Measurements from ENCODE around the gene HCRTR1. TPM values are rescaled to one million over a fixed set of nuclear protein-coding genes. Genes with fewer than 3 reads are reported as not detected.

Gene HCRTR1
- total RNA-seq, 1 donor from 2014 or later: 0.44 TPM

DNA sequence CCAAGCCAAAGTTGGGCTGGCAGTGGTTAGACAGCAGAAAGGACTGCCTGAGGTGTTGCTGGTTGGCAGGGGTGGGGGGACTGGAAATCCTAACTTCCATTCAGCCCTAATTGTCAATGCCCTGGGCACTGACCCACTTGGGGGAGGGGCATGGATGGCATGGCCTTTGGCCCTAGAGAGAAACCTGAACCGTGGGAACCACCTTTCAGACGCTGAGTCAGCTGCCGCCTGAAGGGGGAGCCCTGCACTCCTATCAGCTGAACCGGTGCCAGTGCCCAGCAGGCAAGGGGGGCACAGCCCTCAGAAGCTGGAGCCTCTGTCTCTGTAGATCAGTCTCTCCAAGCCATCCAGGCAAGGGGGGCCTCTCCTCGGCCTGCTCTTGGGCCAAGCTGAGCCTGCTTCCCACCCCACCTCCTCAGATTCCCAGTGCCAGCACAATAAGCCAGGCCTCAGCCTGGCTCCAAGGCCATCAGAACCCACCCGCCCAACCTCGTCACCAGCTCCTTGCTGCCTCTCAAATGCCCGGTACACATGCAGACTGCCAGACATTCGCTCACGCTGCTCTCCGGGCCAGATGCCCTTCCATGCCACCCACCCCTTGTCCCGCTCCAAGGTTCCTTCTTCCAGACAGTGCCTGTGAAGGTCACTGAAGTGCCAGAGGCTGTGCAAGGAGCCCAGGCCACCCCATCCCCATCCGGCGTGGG lies 29.6 kb upstream of the HCRTR1 start:
- intact Hi-C loops (cut with micrococcal nuclease): no loop called here
- H3K4me3 ChIP-seq: peak overlapping the region; percentile 57
- peak overlapping the region; percentile 97 for H3K27ac ChIP-seq (replicated peaks)
- H3K9me3 ChIP-seq (replicated peaks): no peaks in the 10 kb centered on the region
- H3K27me3 ChIP-seq (ENCODE audit: low read depth): no peaks in the 10 kb centered on the region
- peaks cover 44% of the 10 kb centered on the region for H3K36me3 ChIP-seq
- peak; percentile 71 for TF ChIP-seq CTCF (IDR thresholded peaks at IDR 0.05; ENCODE audit: borderline replicate concordance)
- DNase-seq: peak; percentile 74
- H3K4me1 ChIP-seq: peaks cover 80% of the 10 kb centered on the region

GRCh38 chr1:31588751-31589515 lies 28.6 kb upstream of the HCRTR1 start:
- Histone ChIP-seq H3K27ac (replicated peaks) (peak overlapping the region; percentile 97), H3K36me3 (peaks cover 35% of the 10 kb centered on the region), H3K4me3 (peak overlapping the region; percentile 57), H3K4me1 (peaks cover 72% of the 10 kb centered on the region), H3K27me3 (ENCODE audit: low read depth) (no peaks in the 10 kb centered on the region), H3K9me3 (replicated peaks) (no peaks in the 10 kb centered on the region)
- intact Hi-C loops (cut with micrococcal nuclease): no loop called here
- peak; percentile 69 for DNase-seq
- no peak for TF ChIP-seq CTCF (IDR thresholded peaks at IDR 0.05; ENCODE audit: borderline replicate concordance)

- H3K9me3 ChIP-seq (replicated peaks): no peaks in the 10 kb centered on the region
- H3K4me3 ChIP-seq: no peak overlapping the region
- H3K27ac ChIP-seq (replicated peaks): peak overlapping the region; percentile 33
- peaks cover 12% of the 10 kb centered on the region for H3K36me3 ChIP-seq
- intact Hi-C loops (cut with micrococcal nuclease): loop anchor here (2.0 kb wide), 1 partner anchor 27 kb away; no protein-coding TSS in a partner anchor
- no peak for DNase-seq
- no peak for TF ChIP-seq CTCF (IDR thresholded peaks at IDR 0.05; ENCODE audit: borderline replicate concordance)
- peaks cover 68% of the 10 kb centered on the region for H3K4me1 ChIP-seq
- H3K27me3 ChIP-seq (ENCODE audit: low read depth): no peaks in the 10 kb centered on the region
Observed at GRCh38 chr1:31591425-31592093, 25.9 kb upstream of the HCRTR1 start.

DNA sequence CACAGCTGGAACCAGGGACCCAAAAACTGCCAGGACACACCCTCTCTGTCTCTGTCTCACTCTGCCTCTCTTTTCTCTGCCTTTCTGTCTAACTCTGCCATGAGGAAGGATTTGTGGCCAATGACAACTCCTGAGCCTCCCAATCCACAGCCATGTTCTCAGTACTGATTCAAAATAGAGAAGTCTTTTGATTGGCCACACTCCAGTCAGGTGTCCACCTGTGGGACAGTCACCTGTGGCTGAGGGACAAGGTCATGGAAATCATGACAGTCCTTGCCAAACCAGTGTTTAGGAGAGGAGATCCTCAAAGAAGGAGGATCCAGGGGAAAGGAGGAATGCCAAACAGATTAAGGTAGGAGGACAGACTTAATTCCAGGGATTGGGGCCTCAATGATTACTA lies 25.4 kb upstream of the HCRTR1 start:
- intact Hi-C loops (cut with micrococcal nuclease): loop anchor here (2.0 kb wide), 1 partner anchor 27 kb away; no protein-coding TSS in a partner anchor
- H3K4me1 ChIP-seq: peaks cover 64% of the 10 kb centered on the region
- peaks cover 6% of the 10 kb centered on the region for H3K36me3 ChIP-seq
- H3K27ac ChIP-seq (replicated peaks): peak overlapping the region; percentile 33
- H3K9me3 ChIP-seq (replicated peaks): no peaks in the 10 kb centered on the region
- no peak for DNase-seq
- no peaks in the 10 kb centered on the region for H3K27me3 ChIP-seq (ENCODE audit: low read depth)
- no peak for TF ChIP-seq CTCF (IDR thresholded peaks at IDR 0.05; ENCODE audit: borderline replicate concordance)
- no peak overlapping the region for H3K4me3 ChIP-seq

DNA sequence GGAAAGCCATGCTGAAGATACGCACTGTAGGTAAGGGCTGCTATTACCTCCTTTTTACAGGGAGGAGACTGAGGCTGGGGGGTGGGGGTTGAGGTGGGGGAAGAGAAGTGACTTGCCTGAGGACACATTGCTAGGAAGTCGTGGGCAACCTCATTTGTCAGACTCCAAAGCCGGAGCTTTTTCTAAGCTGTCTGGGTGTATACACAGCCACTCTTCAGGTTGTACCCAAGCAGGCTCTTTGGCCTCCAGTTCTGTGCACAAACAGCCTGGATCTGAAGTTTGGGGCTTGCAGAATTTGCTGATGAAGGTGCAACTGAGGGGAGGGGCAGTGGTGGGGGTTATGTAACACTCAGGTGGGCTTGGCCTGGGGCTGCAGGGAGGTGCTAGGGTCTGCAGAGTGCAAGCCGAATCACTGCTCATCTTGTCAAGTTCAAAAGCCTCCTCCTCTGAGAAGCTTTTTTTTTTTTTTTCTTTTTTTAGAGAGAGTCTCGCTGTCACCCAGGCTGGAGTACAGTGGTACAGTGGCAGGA lies 24.3 kb upstream of the HCRTR1 start:
- peaks cover 57% of the 10 kb centered on the region for H3K4me1 ChIP-seq
- no peak overlapping the region for H3K27ac ChIP-seq (replicated peaks)
- H3K4me3 ChIP-seq: no peak overlapping the region
- intact Hi-C loops (cut with micrococcal nuclease): loop anchor here (2.0 kb wide), 1 partner anchor 28 kb away; no protein-coding TSS in a partner anchor
- DNase-seq: no peak
- no peaks in the 10 kb centered on the region for H3K27me3 ChIP-seq (ENCODE audit: low read depth)
- no peaks in the 10 kb centered on the region for H3K36me3 ChIP-seq
- no peak for TF ChIP-seq CTCF (IDR thresholded peaks at IDR 0.05; ENCODE audit: borderline replicate concordance)
- H3K9me3 ChIP-seq (replicated peaks): no peaks in the 10 kb centered on the region
